ENCODE data around the gene SOX14.

Gene SOX14

DNA sequence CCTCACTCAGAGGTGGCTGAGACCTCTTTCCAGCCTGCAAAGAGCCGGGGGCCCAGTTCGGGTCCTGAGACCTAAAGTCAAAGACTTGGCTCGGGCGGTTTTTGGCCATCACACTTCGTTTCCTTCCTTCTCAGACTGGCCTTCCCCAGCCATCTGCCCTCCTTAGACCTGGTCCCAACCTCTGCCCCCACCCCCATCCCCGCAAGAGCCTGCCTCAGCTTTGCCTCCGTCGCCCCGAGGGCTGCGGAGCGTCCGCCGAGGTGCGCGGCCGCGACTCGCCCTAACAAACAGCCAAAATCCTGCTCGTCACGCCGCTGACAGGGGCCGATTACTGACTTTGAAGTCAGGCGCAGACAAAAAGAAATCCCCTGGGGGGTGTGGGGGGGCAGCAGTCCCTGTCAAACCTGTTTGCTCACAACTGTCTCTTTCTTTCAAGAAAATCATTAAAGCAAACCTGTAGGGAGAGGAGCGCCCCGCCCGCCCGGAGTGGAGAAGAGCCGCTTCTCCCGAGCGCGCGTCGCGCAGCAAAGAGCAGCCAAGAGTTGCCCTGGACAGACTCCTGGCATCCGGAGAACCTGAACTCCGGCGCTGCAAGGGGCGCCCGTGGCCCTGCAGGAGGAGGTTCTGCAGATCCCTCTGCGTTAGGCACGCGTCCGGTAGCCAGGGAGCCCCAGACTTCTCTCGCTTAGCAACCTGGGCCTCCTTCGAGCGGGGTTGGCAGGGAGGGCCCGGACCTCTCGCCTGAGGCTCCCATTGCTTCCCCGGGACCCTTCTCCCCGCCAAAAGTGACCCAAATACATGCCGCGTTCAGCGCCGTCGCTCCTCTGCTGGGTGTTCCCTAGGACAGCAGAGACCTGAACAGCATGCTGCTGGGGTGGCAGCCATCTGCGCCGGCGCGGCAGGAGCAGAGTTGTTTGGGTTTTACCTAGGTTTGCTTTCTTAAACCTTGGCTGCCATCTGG, 4.5 kb downstream of the SOX14 start:
- no peak for DNase-seq

DNA sequence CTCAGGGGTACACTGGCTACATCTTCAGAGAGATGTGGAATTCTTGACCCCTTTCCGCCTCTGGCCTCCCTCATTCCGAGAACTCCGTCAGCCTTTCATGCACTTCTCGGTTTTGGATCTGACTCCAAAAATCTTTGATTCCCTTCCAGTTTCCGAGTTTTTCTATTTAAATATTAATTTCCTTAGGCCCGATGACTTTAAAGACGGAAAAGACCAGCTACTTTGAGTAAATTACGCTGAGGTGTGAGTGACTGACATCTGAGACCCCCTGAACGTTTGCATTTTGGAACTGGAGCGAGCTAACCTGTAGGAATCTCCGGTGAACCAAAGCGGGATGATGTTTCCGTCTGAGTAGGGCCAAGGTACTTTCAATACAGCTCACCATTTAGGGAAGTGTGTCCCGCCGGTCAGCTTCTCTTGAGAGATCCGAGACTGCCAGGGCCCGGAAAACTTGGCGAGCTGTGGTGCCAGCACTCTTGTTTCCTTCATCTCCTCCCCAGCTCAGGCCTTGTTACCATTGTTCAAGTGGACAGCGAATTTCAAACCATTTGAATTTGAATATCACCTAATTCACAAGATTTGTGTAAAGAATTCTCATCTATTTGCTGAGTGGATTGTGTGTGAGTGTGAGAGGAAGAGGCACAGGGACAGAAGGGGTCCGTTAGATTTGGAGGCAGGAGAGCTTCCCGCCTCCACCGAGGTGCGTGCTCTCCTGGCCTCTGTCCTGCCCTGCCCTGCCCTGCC, 5.4 kb downstream of the SOX14 start:
- no peak for DNase-seq

DNA sequence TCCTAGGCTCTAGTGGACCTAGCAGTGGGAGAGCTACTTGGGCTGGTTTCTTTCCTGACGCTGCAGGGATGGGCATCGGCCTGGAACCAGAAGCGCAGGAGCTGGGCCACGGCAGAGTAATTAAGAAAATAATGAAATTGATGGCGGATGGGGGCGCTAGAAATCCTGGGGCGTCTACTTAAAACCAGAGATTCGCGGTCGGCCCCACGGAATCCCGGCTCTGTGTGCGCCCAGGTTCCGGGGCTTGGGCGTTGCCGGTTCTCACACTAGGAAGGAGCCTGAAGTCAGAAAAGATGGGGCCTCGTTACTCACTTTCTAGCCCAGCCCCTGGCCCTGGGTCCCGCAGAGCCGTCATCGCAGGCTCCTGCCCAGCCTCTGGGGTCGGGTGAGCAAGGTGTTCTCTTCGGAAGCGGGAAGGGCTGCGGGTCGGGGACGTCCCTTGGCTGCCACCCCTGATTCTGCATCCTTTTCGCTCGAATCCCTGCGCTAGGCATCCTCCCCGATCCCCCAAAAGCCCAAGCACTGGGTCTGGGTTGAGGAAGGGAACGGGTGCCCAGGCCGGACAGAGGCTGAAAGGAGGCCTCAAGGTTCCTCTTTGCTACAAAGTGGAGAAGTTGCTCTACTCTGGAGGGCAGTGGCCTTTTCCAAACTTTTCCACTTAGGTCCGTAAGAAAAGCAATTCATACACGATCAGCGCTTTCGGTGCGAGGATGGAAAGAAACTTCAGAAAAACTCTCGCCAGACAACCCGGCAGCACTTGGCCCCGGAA, 6.1 kb downstream of the SOX14 start:
- no peak for DNase-seq

DNA sequence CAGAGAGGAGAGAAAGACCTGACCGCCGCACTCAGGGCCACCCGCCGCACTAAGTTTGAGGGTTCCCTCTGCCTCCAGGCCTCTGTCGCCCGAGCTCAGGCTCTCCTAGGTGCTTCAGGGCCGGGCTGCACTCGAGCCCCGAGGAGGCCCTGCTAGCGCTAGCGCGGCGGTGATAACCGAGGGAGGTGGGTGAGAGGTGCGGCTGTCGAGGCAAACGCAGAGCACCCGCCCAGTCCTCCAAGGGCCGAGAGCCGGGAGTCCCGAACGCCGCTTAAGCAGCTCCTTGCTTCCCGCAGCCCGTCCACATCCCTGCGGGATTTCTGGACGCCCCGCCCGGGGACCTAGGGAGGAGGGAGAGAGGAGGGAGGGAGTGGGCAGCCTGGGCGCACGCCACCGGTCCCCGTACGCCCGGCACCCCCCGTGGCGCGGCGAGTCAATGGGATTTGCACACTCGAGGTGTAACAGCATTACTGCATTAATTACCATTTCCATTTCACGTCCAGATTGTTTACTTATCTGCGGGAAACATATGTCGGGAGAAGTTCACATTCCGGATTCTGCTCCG, 6.8 kb downstream of the SOX14 start:
- no peak for DNase-seq

DNA sequence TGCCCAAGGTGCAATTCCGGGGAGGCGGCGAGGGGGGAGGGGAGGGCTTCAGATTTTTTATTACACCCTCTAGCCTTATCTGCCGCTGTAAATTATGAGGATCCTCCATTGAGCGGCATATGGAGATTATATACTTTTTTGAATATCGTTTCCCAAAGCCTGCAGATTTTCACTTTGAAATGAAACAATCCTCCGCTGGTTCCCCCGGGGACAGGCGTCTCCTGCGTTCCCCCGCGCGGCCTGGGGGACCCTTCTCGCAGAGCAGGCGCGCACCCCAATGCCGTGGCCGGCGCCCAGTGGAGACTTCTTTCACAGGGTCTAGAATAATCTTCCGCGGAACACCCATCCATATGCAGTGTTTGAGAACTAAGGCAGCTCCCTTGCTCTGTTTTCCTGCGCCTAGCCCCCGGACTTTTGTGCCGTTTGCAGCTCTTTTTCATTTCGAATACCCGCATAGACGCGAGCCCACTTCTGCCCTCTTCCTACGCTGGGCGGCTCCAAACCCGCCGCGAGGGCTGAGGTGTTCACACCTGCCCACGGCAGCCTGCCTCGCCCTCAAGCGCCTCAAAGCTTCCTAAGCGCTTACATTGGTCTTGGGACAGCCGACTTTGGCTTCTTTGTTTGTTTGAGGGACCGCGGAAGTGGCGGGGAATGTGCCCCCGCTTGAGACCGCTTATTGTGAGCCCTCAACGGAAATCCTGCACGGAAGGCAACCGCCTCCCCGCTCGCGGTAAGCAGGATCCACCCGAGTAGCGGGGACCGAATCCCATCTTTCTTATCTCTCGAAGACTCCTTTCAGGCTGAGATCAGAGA, 7.5 kb downstream of the SOX14 start:
- DNase-seq: no peak

DNA sequence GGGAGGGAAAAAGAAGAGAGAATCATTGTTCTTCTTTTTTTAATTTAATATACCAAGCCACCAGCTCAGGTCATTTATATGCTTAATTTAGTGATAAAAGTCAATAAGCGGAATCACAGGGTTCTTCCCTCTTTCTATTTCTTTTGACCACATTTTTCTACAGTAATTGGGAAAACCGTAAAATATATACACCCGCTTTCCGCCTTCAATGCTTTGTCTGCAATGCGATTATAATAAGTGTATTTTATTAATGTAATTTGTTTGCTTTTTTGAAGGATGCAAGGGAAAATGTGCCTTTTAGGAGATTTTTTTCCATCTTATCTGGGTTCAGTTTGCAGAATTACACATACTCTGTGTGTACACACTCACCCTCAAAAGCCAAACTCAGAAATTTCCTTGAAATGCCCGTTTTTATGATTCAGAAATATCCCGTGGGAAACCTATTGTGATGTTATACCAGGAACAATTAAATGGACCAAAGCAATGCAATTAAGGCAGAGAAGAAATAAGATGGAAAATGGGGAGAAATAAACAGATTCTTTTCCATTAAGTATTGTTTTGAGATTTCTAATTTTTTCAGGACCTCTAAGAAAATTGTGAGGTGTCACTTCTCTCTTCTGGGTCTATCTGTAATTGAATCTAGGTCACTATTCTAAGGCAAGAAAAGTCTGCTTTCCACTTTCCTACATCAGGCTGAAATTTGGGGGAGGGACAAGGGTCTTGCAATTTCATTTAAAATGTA, 8.3 kb downstream of the SOX14 start:
- no peak for DNase-seq

DNA sequence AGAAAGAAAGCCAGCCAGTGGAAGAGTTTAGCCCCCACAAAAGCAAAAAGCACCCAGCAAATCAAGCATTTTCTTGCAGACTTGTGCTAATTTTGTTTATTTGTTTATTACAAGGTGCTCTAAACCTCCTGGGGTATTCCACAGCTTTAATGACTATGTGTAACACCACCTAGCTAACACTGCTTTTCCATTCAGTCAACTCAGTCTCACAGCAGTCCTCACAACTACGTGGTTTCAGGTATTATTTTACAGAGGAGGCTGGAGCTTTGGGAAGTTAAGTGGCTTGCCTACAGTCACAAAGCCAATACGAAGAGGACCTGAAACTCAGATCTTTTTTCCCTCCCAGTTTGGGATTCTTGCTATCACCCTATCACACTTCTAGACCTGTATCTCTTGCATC, 14.8 kb downstream of the SOX14 start:
- no peak for DNase-seq

DNA sequence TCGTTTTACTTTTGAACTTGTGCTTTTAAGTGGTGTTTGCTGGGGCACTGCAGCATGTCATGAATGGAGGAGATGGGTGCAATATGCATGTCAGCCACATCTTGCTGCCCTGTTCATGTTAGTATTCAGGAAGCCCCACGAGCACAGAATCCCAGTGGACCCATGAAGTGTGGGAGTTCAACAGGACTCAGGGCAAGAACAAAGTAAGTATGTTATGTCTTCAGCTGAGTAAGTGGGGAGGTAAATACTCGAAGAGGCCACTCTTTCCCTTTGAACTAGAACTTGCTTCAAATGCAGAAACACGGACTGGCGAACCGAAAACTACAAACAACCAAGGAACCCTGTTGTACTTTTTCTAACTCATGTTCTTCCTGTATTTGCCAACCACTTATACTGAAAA, 23.4 kb downstream of the SOX14 start:
- no peak for DNase-seq

DNA sequence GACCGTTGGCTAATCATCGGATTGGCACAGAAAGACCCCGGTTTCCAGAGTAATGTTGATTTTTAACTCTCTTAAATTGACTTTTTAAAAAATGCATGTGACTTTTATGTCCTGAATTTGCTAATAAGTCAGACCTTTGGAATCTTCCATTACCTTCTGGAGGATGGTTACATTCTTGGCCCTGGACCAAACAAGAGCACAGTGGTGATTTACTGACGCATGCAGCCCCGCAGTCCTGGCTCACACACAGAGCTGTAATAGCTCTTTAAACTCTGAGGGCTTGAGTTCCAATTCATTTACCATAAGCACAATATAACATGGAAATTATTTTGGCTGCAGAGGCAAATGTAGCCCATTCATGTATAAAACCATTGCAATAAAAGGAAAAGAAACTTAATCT, 25.1 kb downstream of the SOX14 start:
- no peak for DNase-seq

DNA sequence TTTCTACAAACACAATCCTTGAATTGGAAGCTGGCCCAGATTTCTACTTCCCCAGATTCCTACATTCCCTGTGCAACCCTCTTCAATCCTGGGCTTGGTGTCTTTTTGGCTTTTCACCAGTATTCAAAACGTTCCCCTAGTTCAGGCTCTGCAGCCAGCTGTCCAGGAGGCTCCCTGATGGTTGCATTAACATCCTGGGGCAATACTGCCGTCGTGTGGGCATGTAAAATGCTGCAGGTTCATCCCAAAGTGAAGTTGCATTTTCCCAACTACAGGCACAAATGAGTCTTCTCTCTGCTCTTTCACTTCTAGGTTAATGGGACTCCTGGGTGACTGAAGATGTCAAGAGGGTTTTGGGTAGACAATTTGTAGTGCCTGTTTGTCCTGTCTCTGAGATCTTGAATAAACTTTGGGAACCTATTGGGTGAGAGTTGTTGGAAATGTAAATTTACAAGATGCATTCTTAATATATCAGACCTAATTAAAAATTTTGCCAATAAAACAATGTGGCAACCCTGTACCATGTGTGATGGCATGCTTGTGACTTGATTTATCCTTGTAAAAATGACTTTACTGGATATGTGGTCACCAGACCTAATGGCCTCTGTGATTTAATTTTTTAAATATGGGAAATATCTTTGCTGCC, 28.6 kb downstream of the SOX14 start:
- DNase-seq: no peak

DNA sequence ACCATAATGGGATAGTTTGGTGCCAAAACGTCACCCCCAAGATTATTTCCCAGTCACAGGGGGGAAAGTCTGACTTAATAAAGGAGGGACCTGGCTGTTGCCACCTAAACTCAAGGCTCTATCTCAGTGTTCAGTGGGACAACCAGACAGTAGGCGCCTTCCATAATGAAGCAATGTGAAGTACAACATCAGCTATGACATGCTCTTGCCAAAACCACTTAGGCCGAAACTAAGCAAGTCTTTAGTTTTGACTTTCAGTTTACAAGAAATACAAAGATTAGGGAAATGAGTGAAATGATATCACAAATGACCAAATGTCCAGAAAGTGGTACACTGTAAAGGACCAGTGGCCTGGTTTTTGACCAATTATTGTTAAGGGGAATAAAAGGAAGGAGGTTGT, 32.9 kb downstream of the SOX14 start:
- DNase-seq: no peak

DNA sequence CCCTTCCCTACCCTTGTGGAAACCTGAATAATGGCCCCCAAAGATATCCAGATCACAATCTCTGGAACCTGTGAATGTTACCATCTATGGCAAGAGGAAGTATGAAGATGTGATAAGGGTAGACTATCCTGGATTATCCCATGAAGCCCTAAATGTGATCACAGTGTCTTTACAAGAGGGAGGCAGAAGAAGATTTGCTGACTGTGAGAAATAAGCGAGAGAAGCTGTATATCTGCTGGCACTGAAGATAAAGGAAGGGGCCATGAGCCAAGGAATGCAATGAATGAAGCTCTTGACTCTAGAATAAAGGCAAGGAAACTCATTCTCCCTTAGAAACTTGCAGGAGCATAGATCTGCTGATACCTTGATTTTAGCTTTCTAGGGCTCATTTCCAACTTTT, 39.1 kb downstream of the SOX14 start:
- DNase-seq: no peak

DNA sequence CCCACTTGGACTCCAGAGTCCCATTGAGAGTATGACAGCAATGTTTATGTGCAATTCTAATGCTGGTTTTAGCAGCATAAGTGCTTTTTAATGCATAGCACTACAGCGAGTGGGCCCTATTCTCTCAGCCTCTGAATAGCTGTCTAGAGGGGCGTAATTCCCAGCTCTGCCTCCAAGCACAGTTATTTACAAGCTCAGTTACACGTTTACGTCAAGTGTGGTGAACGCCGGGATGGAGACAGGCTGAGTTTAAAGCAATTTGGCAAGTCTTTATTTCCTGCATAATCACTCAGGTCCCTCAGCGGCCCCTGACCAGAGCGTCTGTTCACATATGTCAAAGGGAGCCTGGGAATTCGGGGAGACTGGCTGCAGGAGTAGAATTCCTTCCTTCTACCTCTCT, 43.9 kb downstream of the SOX14 start:
- no peak for DNase-seq

DNA sequence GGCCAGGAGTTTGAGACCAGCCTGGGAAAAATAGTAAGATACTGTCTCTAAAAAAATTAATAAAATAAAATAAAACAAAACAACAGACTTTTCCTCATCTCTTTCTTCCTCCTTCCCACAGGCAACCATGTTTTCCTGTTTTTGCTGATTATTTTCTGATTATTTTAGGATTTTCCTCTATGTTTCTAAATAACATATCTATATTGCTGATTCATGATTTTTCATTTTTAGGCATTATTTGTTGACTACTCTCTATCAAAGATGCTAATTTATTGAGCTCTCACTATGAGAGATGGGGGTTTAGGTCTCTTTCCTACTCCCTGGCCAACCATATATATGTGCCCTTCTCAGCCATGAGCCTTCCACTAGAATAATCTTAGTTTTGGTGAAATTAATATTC, 45.4 kb downstream of the SOX14 start:
- no peak for DNase-seq

DNA sequence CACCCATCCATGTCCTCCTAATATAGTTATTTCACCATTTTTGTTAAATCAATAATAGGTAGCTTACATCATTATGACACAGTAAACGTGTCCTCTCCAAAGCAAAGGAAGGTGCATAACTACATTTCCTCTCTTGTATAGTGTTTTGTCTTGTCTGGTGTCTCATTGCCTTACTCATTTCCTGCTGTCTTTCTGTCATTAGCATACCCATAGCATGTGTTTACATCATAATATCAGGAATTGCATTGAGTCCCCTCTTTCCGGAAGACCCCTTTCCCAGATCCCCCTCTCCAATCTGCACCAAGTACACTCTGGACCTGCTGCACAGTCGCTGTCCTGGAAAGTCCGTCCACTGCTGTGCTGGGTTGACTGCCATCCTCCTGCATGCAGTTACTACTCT, 47.9 kb downstream of the SOX14 start:
- no peak for DNase-seq

DNA sequence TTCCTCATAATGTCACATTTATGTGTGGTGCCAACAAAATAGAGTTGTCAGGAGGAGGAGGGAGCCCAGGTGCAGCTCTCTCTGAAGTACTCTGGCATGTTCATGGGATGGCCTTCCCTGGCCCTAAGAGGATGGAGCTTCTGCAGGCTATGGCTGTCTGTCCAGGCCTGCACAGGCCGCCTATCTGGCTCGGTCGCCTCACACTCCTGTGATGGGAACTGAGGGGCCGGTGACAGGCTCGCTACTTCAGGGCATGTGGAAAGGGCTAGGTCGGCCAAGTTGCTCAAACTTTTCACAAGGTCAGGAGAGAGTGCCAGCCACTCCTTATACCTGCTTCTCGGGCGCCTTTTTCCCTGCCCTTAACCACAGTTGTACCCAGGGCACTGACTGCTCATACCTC, 51.1 kb downstream of the SOX14 start:
- DNase-seq: no peak
